ENCODE results near the gene FGFR1OP2. TPM values are rescaled to one million over a fixed set of nuclear protein-coding genes. Genes with fewer than 3 reads are reported as not detected.

Gene FGFR1OP2
- total and polyA plus RNA-seq, 12 donors = 43.5 to 154 (median 71.2) TPM

GRCh38 chr12:26928661-26929060, 9.6 kb upstream of the FGFR1OP2 start:
- Histone ChIP-seq H3K9me3 (replicated peaks in 1 of 3) (no peaks in the 10 kb centered on the region), H3K4me1 (replicated peaks in 1 of 2) (peaks cover 0 to 1% of the 10 kb centered on the region in 2 donors), H3K27ac (no peak overlapping the region), H3K4me3 (no peak overlapping the region), H3K27me3 (no peaks in the 10 kb centered on the region), H3K36me3 (replicated peaks in 1 of 2) (peaks cover 0 to 47% of the 10 kb centered on the region in 2 donors)
- DNase-seq = no peak
- intact Hi-C loops (cut with DNase I) = no loop called here
- TF ChIP-seq POLR2A (IDR thresholded peaks at IDR 0.05) (no peak), CTCF (IDR thresholded peaks at IDR 0.05) (no peak)
- WGBS, 4 donors = 90 to 93% (median 92%) methylated on average over 5 of the region's 5 CpGs

DNA sequence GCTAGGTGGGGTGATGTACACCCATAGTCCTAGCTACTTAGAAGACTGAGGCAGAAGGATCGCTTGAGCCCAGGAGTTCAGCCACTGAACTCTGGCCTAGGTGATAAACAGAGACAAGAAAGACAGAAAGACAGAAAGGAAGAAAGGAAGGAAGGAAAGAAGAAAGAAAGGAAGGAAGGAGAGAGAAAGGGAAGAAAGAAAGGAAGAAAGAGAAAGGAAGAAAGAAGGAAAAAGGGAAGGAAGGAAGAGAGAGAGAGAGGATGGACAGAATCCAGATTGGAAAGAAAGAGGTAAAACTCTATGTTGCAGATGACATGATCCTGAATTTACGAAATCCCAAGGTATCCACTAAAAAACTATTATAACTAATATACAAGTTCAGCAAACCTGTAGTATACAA, 8.7 kb upstream of the FGFR1OP2 start:
- Histone ChIP-seq H3K4me1 (replicated peaks in 1 of 2) (peaks cover 0 to 3% of the 10 kb centered on the region in 2 donors), H3K4me3 (no peak overlapping the region), H3K27ac (no peak overlapping the region), H3K27me3 (no peaks in the 10 kb centered on the region), H3K36me3 (replicated peaks in 1 of 2) (peaks cover 0 to 40% of the 10 kb centered on the region in 2 donors), H3K9me3 (replicated peaks in 1 of 3) (no peaks in the 10 kb centered on the region)
- 92 to 100% (median 98%) methylated on average over 2 of the region's 2 CpGs for WGBS, 4 donors
- no peak for DNase-seq
- TF ChIP-seq POLR2A (IDR thresholded peaks at IDR 0.05) = no peak
- no peak for TF ChIP-seq CTCF (IDR thresholded peaks at IDR 0.05)
- intact Hi-C loops (cut with DNase I) = no loop called here

DNA sequence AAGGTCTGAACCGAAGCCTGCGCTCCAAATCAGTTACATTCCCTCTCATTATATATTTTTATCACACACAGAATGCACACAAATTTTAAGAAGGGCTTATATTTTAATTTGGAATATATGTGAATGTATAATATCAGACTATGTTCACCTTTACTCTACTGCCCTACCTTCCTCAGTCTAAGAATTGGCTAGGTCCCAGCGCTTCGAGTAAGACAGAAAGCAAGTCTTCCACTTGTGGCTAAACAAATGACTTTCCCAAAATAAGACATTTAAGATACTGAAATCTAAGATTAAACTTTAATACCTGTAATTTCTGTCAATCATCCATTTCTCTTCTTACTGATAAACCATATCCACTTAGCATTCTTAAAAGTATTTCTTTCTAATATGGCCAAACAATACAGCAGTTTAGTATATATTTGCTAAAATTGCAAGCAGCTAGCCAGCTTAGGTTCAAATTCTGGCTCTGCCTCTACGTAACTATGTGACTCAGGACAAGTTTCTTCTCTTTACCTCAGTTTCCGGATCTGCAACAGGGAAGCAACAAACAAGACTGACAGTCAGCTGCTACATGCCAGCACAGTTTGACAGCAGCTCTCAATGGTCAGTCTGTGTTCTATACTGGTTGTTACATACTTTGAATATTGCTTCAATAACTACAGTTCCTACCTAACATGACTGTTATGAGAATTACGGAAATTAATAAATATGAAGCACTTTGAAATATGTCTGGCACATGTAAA, 2.5 kb upstream of the FGFR1OP2 start:
- H3K27me3 ChIP-seq = no peaks in the 10 kb centered on the region
- 62 to 65% (median 64%) methylated on average over 7 of the region's 7 CpGs for WGBS, 4 donors
- no peaks in the 10 kb centered on the region for H3K36me3 ChIP-seq (replicated peaks in 1 of 2)
- H3K4me3 ChIP-seq = peak overlapping the region in 1 of 4 donors; percentile 84
- no peaks in the 10 kb centered on the region for H3K9me3 ChIP-seq (replicated peaks in 1 of 3)
- TF ChIP-seq POLR2A (IDR thresholded peaks at IDR 0.05) (no peak), CTCF (IDR thresholded peaks at IDR 0.05) (no peak)
- peaks cover 13 to 37% of the 10 kb centered on the region in 2 donors for H3K4me1 ChIP-seq (replicated peaks in 1 of 2)
- no peak for DNase-seq
- intact Hi-C loops (cut with DNase I) = loop anchor here in 1 of 2 donors (10.0 kb wide), 1 partner anchor 79 kb away; the partner anchor contains the start of gene TM7SF3
- no peak overlapping the region for H3K27ac ChIP-seq

- 5 to 7% (median 7%) methylated on average over 8 of the region's 8 CpGs for WGBS, 4 donors
- no peak for TF ChIP-seq POLR2A (IDR thresholded peaks at IDR 0.05)
- no peak for TF ChIP-seq CTCF (IDR thresholded peaks at IDR 0.05)
- no peaks in the 10 kb centered on the region for H3K36me3 ChIP-seq (replicated peaks in 1 of 2)
- intact Hi-C loops (cut with DNase I) = loop anchor here in 1 of 2 donors (10.0 kb wide), 1 partner anchor 78 kb away; the partner anchor contains the start of gene TM7SF3
- H3K9me3 ChIP-seq (replicated peaks in 1 of 3) = no peaks in the 10 kb centered on the region
- peak overlapping the region in 4 of 5 donors; percentile 87 to 97 (median 95) for H3K27ac ChIP-seq
- no peaks in the 10 kb centered on the region for H3K27me3 ChIP-seq
- H3K4me1 ChIP-seq (replicated peaks in 1 of 2) = peaks cover 13 to 47% of the 10 kb centered on the region in 2 donors
- H3K4me3 ChIP-seq = peak overlapping the region in 2 of 4 donors; percentile 84
- no peak for DNase-seq
Observed at GRCh38 chr12:26936559-26937442, 1.5 kb upstream of the FGFR1OP2 start.

Measured in adrenal gland (tissue), 12 donors.